A549 (cell line): ENCODE results near the gene MAGT1.
"Not testable (repeated sequence)": the region's sequence is repeated elsewhere in the genome, so short reads cannot be mapped to it uniquely, and the experiment has no call there.

Experiments used
- CTCF ChIP-seq: fragments of >200 bp; sonication (Bioruptor Twin); formaldehyde crosslinking; IDR thresholded peaks from 3 replicates; pipeline ENCODE4 v1.5.1; 2016
- EP300 ChIP-seq, 2 experiments: fragments of >200 bp; sonication (Bioruptor Twin); formaldehyde crosslinking; IDR thresholded peaks; 2 replicates in 1 of 2; 3 replicates in 1 of 2; pipeline ENCODE4 v1.6.1; 2016 to 2017
- MAX ChIP-seq: IDR thresholded peaks from 2 replicates; pipeline ENCODE4 v1.6.1; 2012
- MYC ChIP-seq: IDR thresholded peaks from 2 replicates; pipeline ENCODE4 v1.6.1; 2012; ENCODE audit warnings: mild to moderate bottlenecking, inconsistent platforms, low read length, improper control_type of control experiment, borderline replicate concordance
- TF ChIP-seq, protein P1 (sequence below): fragments of 450-650 bp; IDR thresholded peaks from 2 replicates; pipeline ENCODE4 v1.6.1; 2014; ENCODE audit warnings: antibody characterized with exemption

GRCh38 chrX:77881418-77881817 lies 13.8 kb downstream of the MAGT1 start:
- not testable (repeated sequence) for TF ChIP-seq CTCF; MAX; MYC; EP300 (IDR thresholded peaks at IDR 0.05)
- TF ChIP-seq, protein P1, sequence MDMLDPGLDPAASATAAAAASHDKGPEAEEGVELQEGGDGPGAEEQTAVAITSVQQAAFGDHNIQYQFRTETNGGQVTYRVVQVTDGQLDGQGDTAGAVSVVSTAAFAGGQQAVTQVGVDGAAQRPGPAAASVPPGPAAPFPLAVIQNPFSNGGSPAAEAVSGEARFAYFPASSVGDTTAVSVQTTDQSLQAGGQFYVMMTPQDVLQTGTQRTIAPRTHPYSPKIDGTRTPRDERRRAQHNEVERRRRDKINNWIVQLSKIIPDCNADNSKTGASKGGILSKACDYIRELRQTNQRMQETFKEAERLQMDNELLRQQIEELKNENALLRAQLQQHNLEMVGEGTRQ, result not testable (repeated sequence)
